ENCODE results near the gene GNAZ. TPM values are rescaled to one million over a fixed set of nuclear protein-coding genes. Genes with fewer than 3 reads are reported as not detected.

Gene GNAZ
- total RNA-seq, 1 experiment from 2014 or later, result 0.48 TPM

GRCh38 chr22:23086787-23087186 lies 16.5 kb downstream of the GNAZ start:
- Mint-ChIP-seq H3K4me1 (ENCODE audit: low read depth, unreplicated experiment) (no peaks in the 10 kb centered on the region), H3K36me3 (ENCODE audit: insufficient read depth, unreplicated experiment) (no peaks in the 10 kb centered on the region), H3K27me3 (ENCODE audit: insufficient read depth, unreplicated experiment) (no peaks in the 10 kb centered on the region), H3K27ac (ENCODE audit: unreplicated experiment) (no peak overlapping the region), H3K9me3 (ENCODE audit: unreplicated experiment) (no peaks in the 10 kb centered on the region), H3K4me3 (ENCODE audit: unreplicated experiment) (no peak overlapping the region)
- no peak for TF ChIP-seq CTCF (IDR thresholded peaks at IDR 0.05; ENCODE audit: insufficient read depth in 1 of 2, low read depth in 1 of 2, low read length in 1 of 2, severe bottlenecking in 1 of 2, unreplicated experiment in 1 of 2)
- H3K9me3 ChIP-seq, result no peaks in the 10 kb centered on the region
- H3K4me3 ChIP-seq (ENCODE audit: low read depth, low read length), result no peak overlapping the region
- intact Hi-C loops (cut with micrococcal nuclease; ENCODE audit: unreplicated experiment), result no loop called here
- no peaks in the 10 kb centered on the region for H3K36me3 ChIP-seq (ENCODE audit: control insufficient read depth, insufficient read depth, low read length)
- POLR2A ChIA-PET, result no interaction called here
- no peaks in the 10 kb centered on the region for H3K4me1 ChIP-seq
- no TSS peak for BruUV-seq (replicated peaks)
- H3K27me3 ChIP-seq (replicated peaks; ENCODE audit: control insufficient read depth, insufficient read depth, low read length), result no peaks in the 10 kb centered on the region; the same call in 1 of the 2 replicates
- DNase-seq, result no peak
- CTCF ChIA-PET, result interaction anchor here (0.6 kb wide), 1 partner anchor 54 kb away, joined by 6 read pairs; no protein-coding TSS in a partner anchor

- Histone ChIP-seq H3K4me1 (no peaks in the 10 kb centered on the region), H3K4me3 (ENCODE audit: low read depth, low read length) (no peak overlapping the region), H3K36me3 (ENCODE audit: control insufficient read depth, insufficient read depth, low read length) (no peaks in the 10 kb centered on the region), H3K9me3 (no peaks in the 10 kb centered on the region), H3K27me3 (replicated peaks; ENCODE audit: control insufficient read depth, insufficient read depth, low read length) (no peaks in the 10 kb centered on the region; the same call in 1 of the 2 replicates)
- CTCF ChIA-PET, result interaction anchor here (0.8 kb wide), 1 partner anchor 128 kb away, joined by 3 read pairs; no protein-coding TSS in a partner anchor
- no TSS peak for BruUV-seq (replicated peaks)
- Mint-ChIP-seq H3K27me3 (ENCODE audit: insufficient read depth, unreplicated experiment) (no peaks in the 10 kb centered on the region), H3K27ac (ENCODE audit: unreplicated experiment) (no peak overlapping the region), H3K4me3 (ENCODE audit: unreplicated experiment) (no peak overlapping the region), H3K4me1 (ENCODE audit: low read depth, unreplicated experiment) (no peaks in the 10 kb centered on the region), H3K36me3 (ENCODE audit: insufficient read depth, unreplicated experiment) (no peaks in the 10 kb centered on the region), H3K9me3 (ENCODE audit: unreplicated experiment) (no peaks in the 10 kb centered on the region)
- DNase-seq, result no peak
- POLR2A ChIA-PET, result no interaction called here
- no peak for TF ChIP-seq CTCF (IDR thresholded peaks at IDR 0.05; ENCODE audit: insufficient read depth in 1 of 2, low read depth in 1 of 2, low read length in 1 of 2, severe bottlenecking in 1 of 2, unreplicated experiment in 1 of 2)
- intact Hi-C loops (cut with micrococcal nuclease; ENCODE audit: unreplicated experiment), result no loop called here
Observed at GRCh38 chr22:23088199-23088604, 17.9 kb downstream of the GNAZ start.

GRCh38 chr22:23089010-23089409 lies 18.7 kb downstream of the GNAZ start:
- ChIA-PET CTCF (interaction anchor here (0.8 kb wide), 1 partner anchor 129 kb away, joined by 3 read pairs; no protein-coding TSS in a partner anchor), POLR2A (no interaction called here)
- intact Hi-C loops (cut with micrococcal nuclease; ENCODE audit: unreplicated experiment), result no loop called here
- no peak for DNase-seq
- TF ChIP-seq CTCF (IDR thresholded peaks at IDR 0.05; ENCODE audit: insufficient read depth in 1 of 2, low read depth in 1 of 2, low read length in 1 of 2, severe bottlenecking in 1 of 2, unreplicated experiment in 1 of 2), result no peak
- Mint-ChIP-seq H3K27me3 (ENCODE audit: insufficient read depth, unreplicated experiment) (no peaks in the 10 kb centered on the region), H3K4me1 (ENCODE audit: low read depth, unreplicated experiment) (no peaks in the 10 kb centered on the region), H3K36me3 (ENCODE audit: insufficient read depth, unreplicated experiment) (no peaks in the 10 kb centered on the region), H3K27ac (ENCODE audit: unreplicated experiment) (no peak overlapping the region), H3K9me3 (ENCODE audit: unreplicated experiment) (no peaks in the 10 kb centered on the region), H3K4me3 (ENCODE audit: unreplicated experiment) (no peak overlapping the region)
- BruUV-seq (replicated peaks), result no TSS peak
- Histone ChIP-seq H3K9me3 (no peaks in the 10 kb centered on the region), H3K4me1 (no peaks in the 10 kb centered on the region), H3K4me3 (ENCODE audit: low read depth, low read length) (no peak overlapping the region), H3K36me3 (ENCODE audit: control insufficient read depth, insufficient read depth, low read length) (no peaks in the 10 kb centered on the region), H3K27me3 (replicated peaks; ENCODE audit: control insufficient read depth, insufficient read depth, low read length) (no peaks in the 10 kb centered on the region; the same call in 1 of the 2 replicates)
